ENCODE measurements around the gene SLC2A10. TPM values are rescaled to one million over a fixed set of nuclear protein-coding genes. Genes with fewer than 3 reads are reported as not detected.

Gene SLC2A10
- total RNA-seq, 1 donor from 2014 or later: 12.7 TPM

- FAIRE-seq: no peak
- no peak overlapping the region for H3K9ac ChIP-seq (ENCODE audit: low read length)
- Mint-ChIP-seq H3K4me3 (ENCODE audit: unreplicated experiment) (no peak overlapping the region), H3K36me3 (ENCODE audit: low read depth, unreplicated experiment) (peaks cover 26% of the 10 kb centered on the region), H3K27ac (ENCODE audit: unreplicated experiment) (no peak overlapping the region), H3K4me1 (ENCODE audit: low read depth, unreplicated experiment) (no peaks in the 10 kb centered on the region), H3K9me3 (ENCODE audit: unreplicated experiment) (peaks cover 4% of the 10 kb centered on the region), H3K27me3 (ENCODE audit: low read depth, unreplicated experiment) (no peaks in the 10 kb centered on the region)
- no peaks in the 10 kb centered on the region for H3K9me3 ChIP-seq (ENCODE audit: insufficient read depth, low read depth, low read length)
- peaks cover 25% of the 10 kb centered on the region for H3K36me3 ChIP-seq (ENCODE audit: insufficient read depth, low read length)
- no peak for TF ChIP-seq CTCF (IDR thresholded peaks at IDR 0.05; ENCODE audit: insufficient read depth, low read depth, low read length)
- no peak for TF ChIP-seq EZH2 (IDR thresholded peaks at IDR 0.05; ENCODE audit: insufficient read depth, low read length)
- no peak overlapping the region for H3K4me3 ChIP-seq (ENCODE audit: insufficient read depth, low read depth, low read length)
- H3K27ac ChIP-seq (ENCODE audit: low read depth, low read length): no peak overlapping the region
- H2AFZ ChIP-seq (ENCODE audit: low read depth, low read length): no peak overlapping the region
- H4K20me1 ChIP-seq (ENCODE audit: insufficient read depth, low read length): no peaks in the 10 kb centered on the region
- no peaks in the 10 kb centered on the region for H3K79me2 ChIP-seq (ENCODE audit: insufficient read depth, low read length)
- H3K4me1 ChIP-seq (ENCODE audit: insufficient read depth, low read length): no peaks in the 10 kb centered on the region
- no peaks in the 10 kb centered on the region for H3K27me3 ChIP-seq (ENCODE audit: insufficient read depth, low read length)
- DNase-seq (ENCODE audit: low read depth): no peak
- H3K4me2 ChIP-seq (ENCODE audit: low read length): no peak overlapping the region
Observed at GRCh38 chr20:46731770-46732169, 22.3 kb downstream of the SLC2A10 start.

GRCh38 chr20:46735436-46735835 lies 26.0 kb downstream of the SLC2A10 start:
- Histone ChIP-seq H3K9ac (ENCODE audit: low read length) (no peak overlapping the region), H4K20me1 (ENCODE audit: insufficient read depth, low read length) (no peaks in the 10 kb centered on the region), H3K4me3 (ENCODE audit: insufficient read depth, low read depth, low read length) (no peak overlapping the region), H3K4me1 (ENCODE audit: insufficient read depth, low read length) (peaks cover 4% of the 10 kb centered on the region), H3K36me3 (ENCODE audit: insufficient read depth, low read length) (peaks cover 15% of the 10 kb centered on the region), H3K79me2 (ENCODE audit: insufficient read depth, low read length) (no peaks in the 10 kb centered on the region), H3K4me2 (ENCODE audit: low read length) (no peak overlapping the region), H3K27me3 (ENCODE audit: insufficient read depth, low read length) (no peaks in the 10 kb centered on the region), H3K9me3 (ENCODE audit: insufficient read depth, low read depth, low read length) (peaks cover 5% of the 10 kb centered on the region), H3K27ac (ENCODE audit: low read depth, low read length) (no peak overlapping the region), H2AFZ (ENCODE audit: low read depth, low read length) (no peak overlapping the region)
- no peaks in the 10 kb centered on the region for H3K27me3 Mint-ChIP-seq (ENCODE audit: low read depth, unreplicated experiment)
- no peak overlapping the region for H3K4me3 Mint-ChIP-seq (ENCODE audit: unreplicated experiment)
- H3K4me1 Mint-ChIP-seq (ENCODE audit: low read depth, unreplicated experiment): peaks cover 11% of the 10 kb centered on the region
- FAIRE-seq (no peak), DNase-seq (ENCODE audit: low read depth) (no peak)
- peaks cover 2% of the 10 kb centered on the region for H3K9me3 Mint-ChIP-seq (ENCODE audit: unreplicated experiment)
- no peak for TF ChIP-seq CTCF (IDR thresholded peaks at IDR 0.05; ENCODE audit: insufficient read depth, low read depth, low read length)
- no peak for TF ChIP-seq EZH2 (IDR thresholded peaks at IDR 0.05; ENCODE audit: insufficient read depth, low read length)
- H3K27ac Mint-ChIP-seq (ENCODE audit: unreplicated experiment): no peak overlapping the region
- peaks cover 17% of the 10 kb centered on the region for H3K36me3 Mint-ChIP-seq (ENCODE audit: low read depth, unreplicated experiment)

GRCh38 chr20:46739431-46740213 lies 30.2 kb downstream of the SLC2A10 start:
- H3K9me3 Mint-ChIP-seq (ENCODE audit: unreplicated experiment): peaks cover 1% of the 10 kb centered on the region
- H3K4me3 Mint-ChIP-seq (ENCODE audit: unreplicated experiment): no peak overlapping the region
- Histone ChIP-seq H3K4me3 (ENCODE audit: insufficient read depth, low read depth, low read length) (no peak overlapping the region), H2AFZ (ENCODE audit: low read depth, low read length) (no peak overlapping the region), H3K27me3 (ENCODE audit: insufficient read depth, low read length) (peaks cover 11% of the 10 kb centered on the region), H3K9ac (ENCODE audit: low read length) (no peak overlapping the region), H4K20me1 (ENCODE audit: insufficient read depth, low read length) (no peaks in the 10 kb centered on the region), H3K79me2 (ENCODE audit: insufficient read depth, low read length) (no peaks in the 10 kb centered on the region), H3K4me2 (ENCODE audit: low read length) (peak overlapping the region; percentile 27), H3K36me3 (ENCODE audit: insufficient read depth, low read length) (no peaks in the 10 kb centered on the region), H3K4me1 (ENCODE audit: insufficient read depth, low read length) (peaks cover 4% of the 10 kb centered on the region), H3K9me3 (ENCODE audit: insufficient read depth, low read depth, low read length) (peaks cover 6% of the 10 kb centered on the region), H3K27ac (ENCODE audit: low read depth, low read length) (no peak overlapping the region)
- H3K27ac Mint-ChIP-seq (ENCODE audit: unreplicated experiment): no peak overlapping the region
- TF ChIP-seq EZH2 (IDR thresholded peaks at IDR 0.05; ENCODE audit: insufficient read depth, low read length): no peak
- no peak for TF ChIP-seq CTCF (IDR thresholded peaks at IDR 0.05; ENCODE audit: insufficient read depth, low read depth, low read length)
- DNase-seq (ENCODE audit: low read depth) (no peak), FAIRE-seq (no peak)
- H3K27me3 Mint-ChIP-seq (ENCODE audit: low read depth, unreplicated experiment): peaks cover 11% of the 10 kb centered on the region
- H3K4me1 Mint-ChIP-seq (ENCODE audit: low read depth, unreplicated experiment): peaks cover 13% of the 10 kb centered on the region
- no peaks in the 10 kb centered on the region for H3K36me3 Mint-ChIP-seq (ENCODE audit: low read depth, unreplicated experiment)
